ENCODE measurements around the gene KRTAP10-4. TPM values are rescaled to one million over a fixed set of nuclear protein-coding genes. Genes with fewer than 3 reads are reported as not detected.

KRTAP10-4 gene
- total RNA-seq, 1 experiment from 2014 or later: not detected

- no peak for DNase-seq (ENCODE audit: low read depth in 1 of 2, low spot score in 2 of 2)
- Histone ChIP-seq H3K4me3 (no peak overlapping the region), H3K4me1 (replicated peaks) (no peaks in the 10 kb centered on the region), H3K9me3 (replicated peaks) (peaks cover 7% of the 10 kb centered on the region), H3K36me3 (no peaks in the 10 kb centered on the region), H3K27me3 (replicated peaks) (peaks cover 9% of the 10 kb centered on the region; the same call in 1 of the 2 replicates), H3K27ac (no peak overlapping the region)
Observed at GRCh38 chr21:44612669-44613229, 39.2 kb downstream of the KRTAP10-4 start.

- no peak overlapping the region for H3K4me3 ChIP-seq
- H3K9me3 ChIP-seq (replicated peaks): peaks cover 7% of the 10 kb centered on the region
- no peaks in the 10 kb centered on the region for H3K36me3 ChIP-seq
- no peak for DNase-seq (ENCODE audit: low read depth in 1 of 2, low spot score in 2 of 2)
- peaks cover 9% of the 10 kb centered on the region; the same call in 1 of the 2 replicates for H3K27me3 ChIP-seq (replicated peaks)
- H3K27ac ChIP-seq: no peak overlapping the region
- no peaks in the 10 kb centered on the region for H3K4me1 ChIP-seq (replicated peaks)
Observed at GRCh38 chr21:44613386-44614155, 40.0 kb downstream of the KRTAP10-4 start.

- DNase-seq (ENCODE audit: low read depth in 1 of 2, low spot score in 2 of 2): no peak
- Histone ChIP-seq H3K27ac (no peak overlapping the region), H3K36me3 (no peaks in the 10 kb centered on the region), H3K9me3 (replicated peaks) (peaks cover 6% of the 10 kb centered on the region), H3K4me3 (no peak overlapping the region), H3K27me3 (replicated peaks) (peaks cover 6% of the 10 kb centered on the region; the same call in 1 of the 2 replicates), H3K4me1 (replicated peaks) (no peaks in the 10 kb centered on the region)
Observed at GRCh38 chr21:44614161-44614631, 40.7 kb downstream of the KRTAP10-4 start.

GRCh38 chr21:44614961-44615391 is 41.4 kb downstream of the KRTAP10-4 start:
- H3K9me3 ChIP-seq (replicated peaks): peaks cover 4% of the 10 kb centered on the region
- H3K27ac ChIP-seq: no peak overlapping the region
- H3K36me3 ChIP-seq: no peaks in the 10 kb centered on the region
- no peak for DNase-seq (ENCODE audit: low read depth in 1 of 2, low spot score in 2 of 2)
- no peaks in the 10 kb centered on the region for H3K4me1 ChIP-seq (replicated peaks)
- peaks cover 4% of the 10 kb centered on the region; the same call in 1 of the 2 replicates for H3K27me3 ChIP-seq (replicated peaks)
- no peak overlapping the region for H3K4me3 ChIP-seq

GRCh38 chr21:44615466-44615865 is 41.9 kb downstream of the KRTAP10-4 start:
- no peak for DNase-seq (ENCODE audit: low read depth in 1 of 2, low spot score in 2 of 2)
- Histone ChIP-seq H3K4me1 (replicated peaks) (no peaks in the 10 kb centered on the region), H3K4me3 (no peak overlapping the region), H3K9me3 (replicated peaks) (peaks cover 6% of the 10 kb centered on the region), H3K27ac (no peak overlapping the region), H3K36me3 (no peaks in the 10 kb centered on the region), H3K27me3 (replicated peaks) (peaks cover 4% of the 10 kb centered on the region; the same call in 1 of the 2 replicates)

- Histone ChIP-seq H3K27ac (no peak overlapping the region), H3K27me3 (replicated peaks) (peaks cover 4% of the 10 kb centered on the region; the same call in 1 of the 2 replicates), H3K4me3 (no peak overlapping the region), H3K36me3 (no peaks in the 10 kb centered on the region), H3K9me3 (replicated peaks) (peaks cover 6% of the 10 kb centered on the region), H3K4me1 (replicated peaks) (no peaks in the 10 kb centered on the region)
- DNase-seq (ENCODE audit: low read depth in 1 of 2, low spot score in 2 of 2): no peak
Observed at GRCh38 chr21:44615911-44616590, 42.5 kb downstream of the KRTAP10-4 start.

- Histone ChIP-seq H3K4me3 (no peak overlapping the region), H3K27me3 (replicated peaks) (peaks cover 4% of the 10 kb centered on the region; the same call in 1 of the 2 replicates), H3K27ac (no peak overlapping the region), H3K9me3 (replicated peaks) (peaks cover 6% of the 10 kb centered on the region), H3K4me1 (replicated peaks) (no peaks in the 10 kb centered on the region), H3K36me3 (no peaks in the 10 kb centered on the region)
- no peak for DNase-seq (ENCODE audit: low read depth in 1 of 2, low spot score in 2 of 2)
Observed at GRCh38 chr21:44616591-44616926, 43.0 kb downstream of the KRTAP10-4 start.

- no peak for DNase-seq (ENCODE audit: low read depth in 1 of 2, low spot score in 2 of 2)
- peaks cover 4% of the 10 kb centered on the region; the same call in 1 of the 2 replicates for H3K27me3 ChIP-seq (replicated peaks)
- H3K9me3 ChIP-seq (replicated peaks): peaks cover 6% of the 10 kb centered on the region
- H3K4me3 ChIP-seq: no peak overlapping the region
- no peak overlapping the region for H3K27ac ChIP-seq
- no peaks in the 10 kb centered on the region for H3K36me3 ChIP-seq
- H3K4me1 ChIP-seq (replicated peaks): no peaks in the 10 kb centered on the region
Observed at GRCh38 chr21:44617071-44617501, 43.6 kb downstream of the KRTAP10-4 start.

- Histone ChIP-seq H3K36me3 (no peaks in the 10 kb centered on the region), H3K27me3 (replicated peaks) (peaks cover 4% of the 10 kb centered on the region; the same call in 1 of the 2 replicates), H3K9me3 (replicated peaks) (peaks cover 6% of the 10 kb centered on the region), H3K27ac (no peak overlapping the region), H3K4me1 (replicated peaks) (no peaks in the 10 kb centered on the region), H3K4me3 (no peak overlapping the region)
- no peak for DNase-seq (ENCODE audit: low read depth in 1 of 2, low spot score in 2 of 2)
Observed at GRCh38 chr21:44618504-44618903, 45.0 kb downstream of the KRTAP10-4 start.

- Histone ChIP-seq H3K4me3 (no peak overlapping the region), H3K27ac (no peak overlapping the region), H3K4me1 (replicated peaks) (no peaks in the 10 kb centered on the region), H3K36me3 (no peaks in the 10 kb centered on the region), H3K9me3 (replicated peaks) (peaks cover 6% of the 10 kb centered on the region), H3K27me3 (replicated peaks) (peaks cover 4% of the 10 kb centered on the region; the same call in 1 of the 2 replicates)
- DNase-seq (ENCODE audit: low read depth in 1 of 2, low spot score in 2 of 2): no peak
Observed at GRCh38 chr21:44618909-44619308, 45.4 kb downstream of the KRTAP10-4 start.

GRCh38 chr21:44619886-44620285 is 46.4 kb downstream of the KRTAP10-4 start:
- no peak for DNase-seq (ENCODE audit: low read depth in 1 of 2, low spot score in 2 of 2)
- H3K27me3 ChIP-seq (replicated peaks): peaks cover 4% of the 10 kb centered on the region; the same call in 1 of the 2 replicates
- H3K36me3 ChIP-seq: no peaks in the 10 kb centered on the region
- no peaks in the 10 kb centered on the region for H3K4me1 ChIP-seq (replicated peaks)
- H3K9me3 ChIP-seq (replicated peaks): peaks cover 13% of the 10 kb centered on the region
- no peak overlapping the region for H3K4me3 ChIP-seq
- no peak overlapping the region for H3K27ac ChIP-seq

- Histone ChIP-seq H3K4me3 (no peak overlapping the region), H3K27ac (no peak overlapping the region), H3K27me3 (replicated peaks) (no peaks in the 10 kb centered on the region), H3K36me3 (no peaks in the 10 kb centered on the region), H3K4me1 (replicated peaks) (no peaks in the 10 kb centered on the region), H3K9me3 (replicated peaks) (peaks cover 14% of the 10 kb centered on the region)
- DNase-seq (ENCODE audit: low read depth in 1 of 2, low spot score in 2 of 2): no peak
Observed at GRCh38 chr21:44623575-44623974, 50.0 kb downstream of the KRTAP10-4 start.

All from SJSA1 (cell line).